CD4-positive, alpha-beta memory T cell (primary cell): Measurements from ENCODE around the gene MMS19. TPM values are rescaled to one million over a fixed set of nuclear protein-coding genes. Genes with fewer than 3 reads are reported as not detected.

Experiments used
- CTCF ChIA-PET: fragments of 350-600 bp; sonication (Branson Sonifier 250); formaldehyde crosslinking; loops from one replicate; lab custom pipeline; 2021; ENCODE audit warnings: inconsistent platforms; ENCODE audit not compliant: partially characterized antibody; lab: Charles Lee
- POLR2A ChIA-PET: fragments of 350-600 bp; sonication (Branson Sonifier 250); formaldehyde crosslinking; loops from one replicate; lab custom pipeline; 2021; ENCODE audit not compliant: partially characterized antibody; lab: Charles Lee
- DNase-seq, 5 donors: peaks; one replicate each; pipeline versions ENCODE4 v3.0.0 to v3.0.0-alpha.2; 2020 to 2022; ENCODE audit warnings: mixed read lengths in 1 of 5
- H3K27ac ChIP-seq: one replicate; pipeline ENCODE4 v1.7.0; 2013; ENCODE audit warnings: low read depth, low read length
- H3K27me3 ChIP-seq: 2 replicates; pipeline ENCODE4 v1.7.0; 2013; ENCODE audit warnings: mild to moderate bottlenecking, low read length, moderate library complexity; ENCODE audit not compliant: insufficient read depth
- H3K36me3 ChIP-seq: 2 replicates; pipeline ENCODE4 v1.7.0; 2013; ENCODE audit warnings: mild to moderate bottlenecking, low read length, moderate library complexity; ENCODE audit not compliant: insufficient read depth
- H3K4me1 ChIP-seq: 2 replicates; pipeline ENCODE4 v1.7.0; 2013; ENCODE audit warnings: mild to moderate bottlenecking, low read length, moderate library complexity; ENCODE audit not compliant: insufficient read depth
- H3K4me3 ChIP-seq, 2 donors: one replicate each; pipeline ENCODE4 v1.7.0; 2013; ENCODE audit warnings: low read length in 2 of 2, mild to moderate bottlenecking in 1 of 2
- H3K9me3 ChIP-seq, 2 donors: one replicate each; pipeline ENCODE4 v1.7.0; 2013; ENCODE audit warnings: low read length in 2 of 2, control low read depth in 1 of 2; ENCODE audit not compliant: control insufficient read depth in 1 of 2
- H3K27ac Mint-ChIP-seq, 7 donors: one replicate each; pipeline ENCODE4 v1.8.0; 2020 to 2021; ENCODE audit warnings: mixed read lengths in 7 of 7, mild to moderate bottlenecking in 6 of 7, inconsistent platforms in 3 of 7, moderate library complexity in 3 of 7
- H3K27me3 Mint-ChIP-seq, 2 donors: one replicate each; pipeline ENCODE4 v1.8.0; 2020 to 2021; ENCODE audit warnings: mixed read lengths in 2 of 2
- H3K36me3 Mint-ChIP-seq, 2 donors: one replicate each; pipeline ENCODE4 v1.8.0; 2020 to 2021; ENCODE audit warnings: mixed read lengths in 2 of 2, inconsistent platforms in 1 of 2, mild to moderate bottlenecking in 1 of 2
- H3K4me1 Mint-ChIP-seq, 4 donors: one replicate each; pipeline ENCODE4 v1.8.0; 2020 to 2021; ENCODE audit warnings: mixed read lengths in 4 of 4, mild to moderate bottlenecking in 1 of 4
- H3K4me3 Mint-ChIP-seq, 8 donors: one replicate each; pipeline ENCODE4 v1.8.0; 2020 to 2021; ENCODE audit warnings: mixed read lengths in 8 of 8, mild to moderate bottlenecking in 7 of 8, moderate library complexity in 6 of 8, inconsistent platforms in 3 of 8
- H3K9me3 Mint-ChIP-seq, 8 donors: one replicate each; pipeline ENCODE4 v1.8.0; 2020 to 2021; ENCODE audit warnings: mixed read lengths in 8 of 8, mild to moderate bottlenecking in 5 of 8, inconsistent platforms in 3 of 8, moderate library complexity in 1 of 8
- intact Hi-C: fragments of 100-400 bp; cut with micrococcal nuclease; formaldehyde crosslinking; loops from one replicate; pipeline ENCODE4 v1.15.1; 2023
- polyA plus RNA-seq, 2 donors: library from polyadenylated mRNA; unstranded; fragments of 300-500 nt; fragmentation: Illumina TruSeq; gene quantifications; one replicate each; pipeline ENCODE4 v1.2.3, GENCODE V29; 2021
- total RNA-seq, 2 experiments: library from RNA; stranded (reverse); gene quantifications; one replicate each; pipeline ENCODE4 v1.2.3, GENCODE V29; 2021

Gene MMS19
- total RNA-seq: 100 to 1,000 TPM; 109 to 111 TPM
- 10 to 100 TPM; 35.9 to 43.1 TPM for polyA plus RNA-seq

- Mint-ChIP-seq H3K27ac (peak within 1 kb of the TSS; percentile 96 to 99 (median 97)), H3K4me3 (peak within 1 kb of the TSS; percentile 96 to 100 (median 98)), H3K27me3 (peaks cover 7 to 8% of the 10 kb centered on the region in 2 donors), H3K9me3 (peaks cover 0 to 2% (median 0%) of the 10 kb centered on the region in 8 donors), H3K36me3 (peaks cover 0 to 20% of the 10 kb centered on the region in 2 donors), H3K4me1 (peaks cover 28 to 54% (median 44%) of the 10 kb centered on the region in 4 donors)
- ChIA-PET POLR2A (interaction anchor here (0.6 to 1.7 kb wide), 6 partner anchors 32 to 97 kb away, joined by 3 to 10 read pairs (median 3); partner anchors contain the start of gene RRP12), CTCF (no interaction called here)
- Histone ChIP-seq H3K27ac (peak within 1 kb of the TSS; percentile 85), H3K9me3 (no peaks in the 10 kb centered on the region), H3K27me3 (peaks cover under 1% of the 10 kb centered on the region), H3K4me1 (peaks cover 48% of the 10 kb centered on the region), H3K36me3 (no peaks in the 10 kb centered on the region), H3K4me3 (peak within 1 kb of the TSS; percentile 86 to 97)
- peak; percentile 99 to 100 (median 99) for DNase-seq
- intact Hi-C loops: loop anchor here (1.0 to 2.0 kb wide), 12 partner anchors 35 to 206 kb away; partner anchors contain the start of genes ARHGAP19, AVPI1, EXOSC1 and FRAT1
Observed at GRCh38 chr10:97498076-97498840, at the start of gene MMS19. TSS of gene MMS19 (minus strand) at chr10:97498422. CDS start at chr10:97498384, 38 bp downstream.

- Histone ChIP-seq H3K4me3 (no peak overlapping the region), H3K4me1 (no peaks in the 10 kb centered on the region)
Observed at GRCh38 chr10:97547962-97548361, 49.7 kb upstream of the MMS19 start.

GRCh38 chr10:97547271-97547600 is 49.0 kb upstream of the MMS19 start:
- Mint-ChIP-seq H3K4me1 (peaks cover 0 to 9% (median 4%) of the 10 kb centered on the region in 4 donors), H3K36me3 (no peaks in the 10 kb centered on the region), H3K4me3 (no peak overlapping the region), H3K9me3 (no peaks in the 10 kb centered on the region), H3K27me3 (no peaks in the 10 kb centered on the region), H3K27ac (no peak overlapping the region)
- Histone ChIP-seq H3K9me3 (no peaks in the 10 kb centered on the region), H3K36me3 (no peaks in the 10 kb centered on the region), H3K27me3 (no peaks in the 10 kb centered on the region), H3K27ac (no peak overlapping the region), H3K4me1 (no peaks in the 10 kb centered on the region), H3K4me3 (no peak overlapping the region)
- intact Hi-C loops: no loop called here
- POLR2A ChIA-PET: no interaction called here
- CTCF ChIA-PET: interaction anchor here (1.0 kb wide), 1 partner anchor 13 kb away, joined by 3 read pairs; no protein-coding TSS in a partner anchor
- DNase-seq: no peak

More at GRCh38 chr10:97547962-97548361, 49.7 kb upstream of the MMS19 start:
- Mint-ChIP-seq H3K27ac (no peak overlapping the region), H3K4me1 (peaks cover 0 to 7% (median 2%) of the 10 kb centered on the region in 4 donors), H3K9me3 (no peaks in the 10 kb centered on the region), H3K27me3 (no peaks in the 10 kb centered on the region), H3K4me3 (no peak overlapping the region), H3K36me3 (no peaks in the 10 kb centered on the region)
- Histone ChIP-seq H3K27me3 (no peaks in the 10 kb centered on the region), H3K27ac (no peak overlapping the region), H3K9me3 (no peaks in the 10 kb centered on the region), H3K36me3 (no peaks in the 10 kb centered on the region)
- ChIA-PET CTCF (interaction anchor here (1.0 kb wide), 1 partner anchor 14 kb away, joined by 3 read pairs; no protein-coding TSS in a partner anchor), POLR2A (no interaction called here)
- DNase-seq: no peak
- intact Hi-C loops: no loop called here

GRCh38 chr10:97546456-97547270 is 48.4 kb upstream of the MMS19 start:
- Histone ChIP-seq H3K9me3 (no peaks in the 10 kb centered on the region), H3K27ac (no peak overlapping the region), H3K36me3 (no peaks in the 10 kb centered on the region), H3K4me1 (no peaks in the 10 kb centered on the region), H3K4me3 (no peak overlapping the region), H3K27me3 (no peaks in the 10 kb centered on the region)
- ChIA-PET POLR2A (no interaction called here), CTCF (interaction anchor here (1.1 to 1.5 kb wide), 3 partner anchors 8 to 141 kb away, joined by 3 to 4 read pairs (median 3); no protein-coding TSS in a partner anchor)
- H3K9me3 Mint-ChIP-seq: no peaks in the 10 kb centered on the region
- no peak for DNase-seq
- no peaks in the 10 kb centered on the region for H3K27me3 Mint-ChIP-seq
- H3K4me1 Mint-ChIP-seq: peaks cover 0 to 9% (median 4%) of the 10 kb centered on the region in 4 donors
- intact Hi-C loops: no loop called here
- H3K27ac Mint-ChIP-seq: no peak overlapping the region
- no peak overlapping the region for H3K4me3 Mint-ChIP-seq
- no peaks in the 10 kb centered on the region for H3K36me3 Mint-ChIP-seq

- no peaks in the 10 kb centered on the region for H3K9me3 Mint-ChIP-seq
- POLR2A ChIA-PET: no interaction called here
- Histone ChIP-seq H3K9me3 (no peaks in the 10 kb centered on the region), H3K4me3 (no peak overlapping the region), H3K27me3 (no peaks in the 10 kb centered on the region), H3K4me1 (no peaks in the 10 kb centered on the region), H3K36me3 (no peaks in the 10 kb centered on the region), H3K27ac (no peak overlapping the region)
- H3K4me3 Mint-ChIP-seq: no peak overlapping the region
- peaks cover 0 to 9% (median 4%) of the 10 kb centered on the region in 4 donors for H3K4me1 Mint-ChIP-seq
- no peaks in the 10 kb centered on the region for H3K36me3 Mint-ChIP-seq
- CTCF ChIA-PET: interaction anchor here (1.3 kb wide), 1 partner anchor 9 kb away, joined by 4 read pairs; no protein-coding TSS in a partner anchor
- intact Hi-C loops: no loop called here
- DNase-seq: no peak
- H3K27me3 Mint-ChIP-seq: no peaks in the 10 kb centered on the region
- peak overlapping the region in 2 of 7 donors; percentile 49 to 57 for H3K27ac Mint-ChIP-seq
Observed at GRCh38 chr10:97543025-97543546, 44.9 kb upstream of the MMS19 start.

GRCh38 chr10:97542169-97543024 is 44.2 kb upstream of the MMS19 start:
- H3K27ac Mint-ChIP-seq: peak overlapping the region in 2 of 7 donors; percentile 49 to 57
- no peaks in the 10 kb centered on the region for H3K36me3 ChIP-seq
- H3K9me3 Mint-ChIP-seq: no peaks in the 10 kb centered on the region
- no peaks in the 10 kb centered on the region for H3K36me3 Mint-ChIP-seq
- DNase-seq: no peak
- no peaks in the 10 kb centered on the region for H3K9me3 ChIP-seq
- no peaks in the 10 kb centered on the region for H3K27me3 Mint-ChIP-seq
- H3K4me3 ChIP-seq: no peak overlapping the region
- CTCF ChIA-PET: interaction anchor here (1.3 kb wide), 1 partner anchor 10 kb away, joined by 4 read pairs; no protein-coding TSS in a partner anchor
- no peak overlapping the region for H3K4me3 Mint-ChIP-seq
- intact Hi-C loops: no loop called here
- POLR2A ChIA-PET: no interaction called here
- no peak overlapping the region for H3K27ac ChIP-seq
- no peaks in the 10 kb centered on the region for H3K4me1 ChIP-seq
- H3K27me3 ChIP-seq: no peaks in the 10 kb centered on the region
- peaks cover 0 to 9% (median 4%) of the 10 kb centered on the region in 4 donors for H3K4me1 Mint-ChIP-seq
